H1 (cell line): ENCODE results near the gene SLC24A4.

Experiments
- BRCA1 ChIP-seq: IDR thresholded peaks from 2 replicates; pipeline ENCODE4 v1.6.1; 2012; ENCODE audit warnings: low read depth, low read length, improper control_type of control experiment
- EP300 ChIP-seq, 2 experiments: IDR thresholded peaks; 1 replicate in 1 of 2; 2 replicates in 1 of 2; pipeline ENCODE4 v1.6.1; 2011 to 2012; ENCODE audit warnings: low read depth in 2 of 2, low read length in 2 of 2, mild to moderate bottlenecking in 2 of 2, borderline replicate concordance in 1 of 2, inconsistent platforms in 1 of 2, moderate library complexity in 1 of 2
- JUN ChIP-seq: IDR thresholded peaks from 2 replicates; pipeline ENCODE4 v1.6.1; 2011; ENCODE audit warnings: low read depth, mild to moderate bottlenecking, improper control_type of control experiment, low read length
- POLR2A ChIP-seq, 2 experiments: IDR thresholded peaks; 1 replicate in 1 of 2; 2 replicates in 1 of 2; pipeline ENCODE4 v1.6.1; 2011; ENCODE audit warnings: low read depth in 2 of 2, low read length in 2 of 2, mild to moderate bottlenecking in 2 of 2; ENCODE audit errors: control extremely low read depth in 1 of 2
- POLR2AphosphoS5 ChIP-seq: IDR thresholded peaks from 2 replicates; pipeline ENCODE4 v1.6.1; 2011; ENCODE audit warnings: low read depth, low read length
- RFX5 ChIP-seq: IDR thresholded peaks from 2 replicates; pipeline ENCODE4 v1.6.1; 2011; ENCODE audit warnings: low read depth, low read length, improper control_type of control experiment, borderline replicate concordance
- SP2 ChIP-seq: IDR thresholded peaks from 2 replicates; pipeline ENCODE4 v1.6.1; 2012; ENCODE audit warnings: mild to moderate bottlenecking, low read length, inconsistent platforms
- TF ChIP-seq, protein P1 (sequence below): IDR thresholded peaks from 2 replicates; pipeline ENCODE4 v1.6.1; 2011; ENCODE audit warnings: low read length, improper control_type of control experiment
- TF ChIP-seq, protein P2 (sequence below), 3 experiments: IDR thresholded peaks; 1 replicate in 2 of 3; 2 replicates in 1 of 3; pipeline versions ENCODE4 v1.5.1 to v1.6.1; 2011; ENCODE audit warnings: low read length in 3 of 3, mild to moderate bottlenecking in 3 of 3, inconsistent platforms in 2 of 3, low read depth in 1 of 3, moderate library complexity in 1 of 3; ENCODE audit not compliant: insufficient read depth in 1 of 3; ENCODE audit errors: control extremely low read depth in 1 of 3

DNA sequence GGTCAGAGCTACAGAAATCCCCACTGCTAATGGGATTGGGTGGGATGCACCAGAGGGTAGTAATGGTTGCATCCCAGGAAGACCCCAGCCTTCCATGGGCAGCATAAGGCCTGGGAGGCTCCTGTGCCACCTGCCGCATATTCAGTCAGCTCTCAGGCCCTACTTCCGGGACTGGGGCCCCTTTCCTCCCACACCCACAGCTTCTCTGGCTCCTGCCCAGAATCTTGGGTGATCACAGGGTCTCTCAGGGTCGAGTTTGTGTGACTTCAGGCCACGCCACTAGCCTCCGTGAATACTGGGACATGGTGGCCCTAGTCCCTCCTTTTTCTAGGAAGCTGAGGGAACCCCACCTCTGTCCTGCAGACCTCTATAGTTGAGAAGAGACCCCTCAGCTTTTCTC lies 123.8 kb downstream of the SLC24A4 start:
- TF ChIP-seq POLR2AphosphoS5, result no peak
- no peak for TF ChIP-seq SP2
- no peak for TF ChIP-seq JUN
- no peak for TF ChIP-seq BRCA1
- TF ChIP-seq, protein P1, sequence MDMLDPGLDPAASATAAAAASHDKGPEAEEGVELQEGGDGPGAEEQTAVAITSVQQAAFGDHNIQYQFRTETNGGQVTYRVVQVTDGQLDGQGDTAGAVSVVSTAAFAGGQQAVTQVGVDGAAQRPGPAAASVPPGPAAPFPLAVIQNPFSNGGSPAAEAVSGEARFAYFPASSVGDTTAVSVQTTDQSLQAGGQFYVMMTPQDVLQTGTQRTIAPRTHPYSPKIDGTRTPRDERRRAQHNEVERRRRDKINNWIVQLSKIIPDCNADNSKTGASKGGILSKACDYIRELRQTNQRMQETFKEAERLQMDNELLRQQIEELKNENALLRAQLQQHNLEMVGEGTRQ, result no peak
- no peak for TF ChIP-seq EP300 (IDR thresholded peaks at IDR 0.05; ENCODE audit: borderline replicate concordance in 1 of 2, low read depth in 2 of 2, low read length in 2 of 2)
- TF ChIP-seq, protein P2, sequence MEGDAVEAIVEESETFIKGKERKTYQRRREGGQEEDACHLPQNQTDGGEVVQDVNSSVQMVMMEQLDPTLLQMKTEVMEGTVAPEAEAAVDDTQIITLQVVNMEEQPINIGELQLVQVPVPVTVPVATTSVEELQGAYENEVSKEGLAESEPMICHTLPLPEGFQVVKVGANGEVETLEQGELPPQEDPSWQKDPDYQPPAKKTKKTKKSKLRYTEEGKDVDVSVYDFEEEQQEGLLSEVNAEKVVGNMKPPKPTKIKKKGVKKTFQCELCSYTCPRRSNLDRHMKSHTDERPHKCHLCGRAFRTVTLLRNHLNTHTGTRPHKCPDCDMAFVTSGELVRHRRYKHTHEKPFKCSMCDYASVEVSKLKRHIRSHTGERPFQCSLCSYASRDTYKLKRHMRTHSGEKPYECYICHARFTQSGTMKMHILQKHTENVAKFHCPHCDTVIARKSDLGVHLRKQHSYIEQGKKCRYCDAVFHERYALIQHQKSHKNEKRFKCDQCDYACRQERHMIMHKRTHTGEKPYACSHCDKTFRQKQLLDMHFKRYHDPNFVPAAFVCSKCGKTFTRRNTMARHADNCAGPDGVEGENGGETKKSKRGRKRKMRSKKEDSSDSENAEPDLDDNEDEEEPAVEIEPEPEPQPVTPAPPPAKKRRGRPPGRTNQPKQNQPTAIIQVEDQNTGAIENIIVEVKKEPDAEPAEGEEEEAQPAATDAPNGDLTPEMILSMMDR (IDR thresholded peaks at IDR 0.05; ENCODE audit: control extremely low read depth in 1 of 3, insufficient read depth in 1 of 3, low read depth in 1 of 3, low read length in 3 of 3), result no peak
- TF ChIP-seq POLR2A (IDR thresholded peaks at IDR 0.05; ENCODE audit: control extremely low read depth in 1 of 2, low read depth in 2 of 2, low read length in 2 of 2), result no peak
- no peak for TF ChIP-seq RFX5
